B cell (primary cell): ENCODE data around the gene RPL29. TPM values are rescaled to one million over a fixed set of nuclear protein-coding genes. Genes with fewer than 3 reads are reported as not detected.
"Not testable (repeated sequence)": the region's sequence is repeated elsewhere in the genome, so short reads cannot be mapped to it uniquely, and the experiment has no call there.

Experiments used
- ATAC-seq: fragments of 200-7000 bp; cut with Tn5 transposase; one replicate; pipeline ENCODE4 v1.10.0; 2021; ENCODE audit warnings: low read depth, mild to moderate bottlenecking, moderate number of reproducible peaks, moderate library complexity
- CTCF ChIA-PET: fragments of 350-600 bp; sonication (Branson Sonifier 250); formaldehyde crosslinking; loops from one replicate; lab custom pipeline; 2021; ENCODE audit warnings: antibody characterized with exemption, inconsistent platforms; lab: Charles Lee
- POLR2A ChIA-PET: fragments of 350-600 bp; sonication (Branson Sonifier 250); formaldehyde crosslinking; loops from one replicate; lab custom pipeline; 2021; ENCODE audit warnings: antibody characterized with exemption; lab: Charles Lee
- DNase-seq: peaks from one replicate; pipeline ENCODE4 v3.0.0; 2013
- H2AFZ ChIP-seq: 2 replicates; pipeline ENCODE4 v1.6.1; 2012; ENCODE audit warnings: mild to moderate bottlenecking, low read depth, low read length; ENCODE audit not compliant: insufficient read depth, poor library complexity, severe bottlenecking
- H3K27ac ChIP-seq, 2 donors: 1 replicate in 1 of 2; 2 replicates in 1 of 2; pipeline ENCODE4 v1.5.1; 2012 to 2013; ENCODE audit warnings: low read length in 2 of 2, mild to moderate bottlenecking in 2 of 2, moderate library complexity in 1 of 2
- H3K27me3 ChIP-seq, 4 experiments: fragments of 200-600 bp in 1 of 4; sonication (generic) in 1 of 4; replicated peaks in 1 of 4; 1 replicate in 2 of 4; 2 replicates in 2 of 4; pipeline versions ENCODE4 v1.6.1 to v1.7.0; 2013 to 2016; ENCODE audit warnings: low read length in 3 of 4, mild to moderate bottlenecking in 2 of 4, mixed read lengths in 1 of 4, moderate library complexity in 1 of 4; ENCODE audit not compliant: insufficient read depth in 4 of 4, control insufficient read depth in 3 of 4; ENCODE audit errors: control extremely low read depth in 1 of 4
- H3K36me3 ChIP-seq, 2 experiments: replicated peaks in 1 of 2; 1 replicate in 1 of 2; 2 replicates in 1 of 2; pipeline versions ENCODE4 v1.6.1 to v1.7.1; 2013; ENCODE audit warnings: low read length in 1 of 2; ENCODE audit not compliant: insufficient read depth in 2 of 2, control insufficient read depth in 1 of 2; ENCODE audit errors: control extremely low read depth in 1 of 2, extremely low read depth in 1 of 2
- H3K4me1 ChIP-seq, 2 donors: fragments of 200-600 bp in 1 of 2; sonication (generic) in 1 of 2; 1 replicate in 1 of 2; 2 replicates in 1 of 2; pipeline versions ENCODE4 v1.5.1 to v1.6.1; 2013 to 2017; ENCODE audit warnings: low read length in 2 of 2; ENCODE audit not compliant: control insufficient read depth in 2 of 2, insufficient read depth in 2 of 2
- H3K4me2 ChIP-seq: replicated peaks from 2 replicates; pipeline ENCODE3; 2012; ENCODE audit warnings: mild to moderate bottlenecking, low read depth, low read length; ENCODE audit not compliant: poor library complexity, severe bottlenecking
- H3K4me3 ChIP-seq, 5 experiments: fragments of 200-600 bp in 1 of 5; sonication (generic) in 1 of 5; 1 replicate in 3 of 5; 2 replicates in 2 of 5; pipeline versions ENCODE4 v1.5.1 to v1.7.0; 2011 to 2016; ENCODE audit warnings: low read length in 4 of 5, mild to moderate bottlenecking in 4 of 5, low read depth in 2 of 5, control low read depth in 1 of 5, moderate library complexity in 1 of 5; ENCODE audit not compliant: insufficient read depth in 1 of 5; ENCODE audit errors: control extremely low read depth in 1 of 5, extremely low read depth in 1 of 5
- H3K79me2 ChIP-seq: fragments of 200-600 bp; sonication (generic); one replicate; pipeline ENCODE4 v1.6.0; 2016; ENCODE audit warnings: low read length; ENCODE audit not compliant: control insufficient read depth, insufficient read depth
- H3K9ac ChIP-seq: fragments of 200-600 bp; sonication (generic); 2 replicates; pipeline ENCODE4 v1.6.1; 2017; ENCODE audit warnings: mild to moderate bottlenecking, low read length, moderate library complexity
- H3K9me3 ChIP-seq, 3 donors: one replicate each; pipeline versions ENCODE4 v1.6.1 to v1.7.1; 2013; ENCODE audit warnings: low read length in 2 of 3; ENCODE audit not compliant: control insufficient read depth in 2 of 3, insufficient read depth in 1 of 3; ENCODE audit errors: control extremely low read depth in 1 of 3
- H4K20me1 ChIP-seq: 2 replicates; pipeline ENCODE4 v1.6.0; 2012; ENCODE audit warnings: mild to moderate bottlenecking, low read length; ENCODE audit not compliant: insufficient read depth, control insufficient read depth, poor library complexity, severe bottlenecking
- H3K27ac Mint-ChIP-seq: one replicate; pipeline ENCODE4 v1.8.0; 2021; ENCODE audit warnings: mixed read lengths
- H3K27me3 Mint-ChIP-seq: one replicate; pipeline ENCODE4 v1.8.0; 2021; ENCODE audit warnings: mixed read lengths
- H3K4me1 Mint-ChIP-seq: one replicate; pipeline ENCODE4 v1.8.0; 2021; ENCODE audit warnings: mixed read lengths
- H3K4me3 Mint-ChIP-seq: one replicate; pipeline ENCODE4 v1.8.0; 2021; ENCODE audit warnings: mixed read lengths
- H3K9me3 Mint-ChIP-seq: one replicate; pipeline ENCODE4 v1.8.0; 2022; ENCODE audit warnings: mixed read lengths; ENCODE audit not compliant: insufficient read depth
- CTCF ChIP-seq: fragments of 200-600 bp; IDR thresholded peaks from one replicate; pipeline ENCODE4 v1.8.0; 2022; ENCODE audit warnings: antibody characterized with exemption, mild to moderate bottlenecking
- EZH2 ChIP-seq: IDR thresholded peaks from 2 replicates; pipeline ENCODE4 v1.6.1; 2012; ENCODE audit warnings: borderline replicate concordance, low read depth, mild to moderate bottlenecking, moderate library complexity, low read length; ENCODE audit not compliant: insufficient read depth, poor library complexity, severe bottlenecking
- WGBS: methylation state at CpG from one replicate; pipeline ENCODE4 v1.1.5; 2013; ENCODE audit warnings: missing lambda C conversion rate; ENCODE audit not compliant: insufficient coverage; 5-methylcytosine and 5-hydroxymethylcytosine counted together
- intact Hi-C: fragments of 100-400 bp; cut with micrococcal nuclease; formaldehyde crosslinking; loops from one replicate; pipeline ENCODE4 v1.10.0; 2022
- polyA plus RNA-seq: library from polyadenylated mRNA; depleted of rRNA; stranded (reverse); fragments of >200 nt; gene quantifications from 2 replicates; pipeline ENCODE4 v1.2.3, GENCODE V29; 2012
- total RNA-seq, 2 donors: library from RNA; stranded (reverse); fragments of 120-200 nt in 1 of 2; gene quantifications; 1 replicate in 1 of 2; 2 replicates in 1 of 2; pipeline versions ENCODE4 v1.2.3 to v1.2.4, GENCODE V29; 2013 to 2022

RPL29 gene
- total and polyA plus RNA-seq, 2 donors (not counting 1 experiment from before 2014, with no cell fraction given): 1,552 to 3,787 TPM

- TF ChIP-seq CTCF: no peak
- TF ChIP-seq EZH2: no peak
- Histone ChIP-seq H3K79me2 (peaks cover 17% of the 10 kb centered on the region), H3K4me1 (peaks cover 13 to 19% of the 10 kb centered on the region in 2 donors), H4K20me1 (peaks cover 37% of the 10 kb centered on the region), H3K36me3 (peaks cover 0 to 26% of the 10 kb centered on the region in 2 experiments), H3K9me3 (no peaks in the 10 kb centered on the region), H3K4me2 (no peak overlapping the region), H3K9ac (no peak overlapping the region), H2AFZ (no peak overlapping the region), H3K4me3 (no peak overlapping the region), H3K27ac (no peak overlapping the region), H3K27me3 (no peaks in the 10 kb centered on the region)
- H3K27me3 Mint-ChIP-seq: no peaks in the 10 kb centered on the region
- no peaks in the 10 kb centered on the region for H3K9me3 Mint-ChIP-seq
- ATAC-seq: no peak
- WGBS: 100% methylated on average over 2 of the region's 3 CpGs
- no peak overlapping the region for H3K4me3 Mint-ChIP-seq
- no peak overlapping the region for H3K27ac Mint-ChIP-seq
- DNase-seq: no peak
- POLR2A ChIA-PET: interaction anchor here (2.9 kb wide), 1 partner anchor 9 kb away, joined by 8 read pairs; the partner anchor contains the start of gene ACY1
- peaks cover 33% of the 10 kb centered on the region for H3K4me1 Mint-ChIP-seq
- intact Hi-C loops: no loop called here
- CTCF ChIA-PET: interaction anchor here (0.6 to 2.5 kb wide), 4 partner anchors 9 to 29 kb away, joined by 3 to 15 read pairs (median 4); partner anchors contain the start of gene ACY1
These were observed 3.5 kb downstream of the RPL29 start for GRCh38 chr3:51992017-51992682.

GRCh38 chr3:51990501-51990971, 5.2 kb downstream of the RPL29 start:
- H3K27ac ChIP-seq, H3K27ac Mint-ChIP-seq, H3K4me3 ChIP-seq, H3K9me3 ChIP-seq, H3K4me2 ChIP-seq, H3K4me3 Mint-ChIP-seq, H3K27me3 ChIP-seq, ATAC-seq, DNase-seq, H3K9me3 Mint-ChIP-seq, H3K9ac ChIP-seq, intact Hi-C loops, H2AFZ ChIP-seq, H3K27me3 Mint-ChIP-seq: not testable (repeated sequence)
- Histone ChIP-seq H3K36me3 (peaks cover 0 to 26% of the 10 kb centered on the region in 2 experiments), H3K79me2 (peaks cover 15% of the 10 kb centered on the region), H4K20me1 (peaks cover 37% of the 10 kb centered on the region), H3K4me1 (peaks cover 13 to 16% of the 10 kb centered on the region in 2 donors)
- 97% methylated on average over 32 of the region's 38 CpGs for WGBS
- H3K4me1 Mint-ChIP-seq: peaks cover 28% of the 10 kb centered on the region
- ChIA-PET CTCF (interaction anchor here (2.5 kb wide), 1 partner anchor 8 kb away, joined by 15 read pairs; the partner anchor contains the start of gene ACY1), POLR2A (interaction anchor here (0.6 to 2.9 kb wide), 2 partner anchors 8 to 34 kb away, joined by 4 to 8 read pairs; partner anchors contain the start of gene ACY1)
